Mammary epithelial cell (primary cell): ENCODE results near the gene LCMT2.

Source experiments
- CTCF ChIP-seq, 2 donors: IDR thresholded peaks in 1 of 2; conservative IDR thresholded peaks in 1 of 2; 2 replicates each; pipeline ENCODE4 v1.5.1; 2011 to 2012; ENCODE audit warnings: inconsistent platforms in 2 of 2, low read length in 2 of 2, mild to moderate bottlenecking in 2 of 2, control low read depth in 1 of 2, low read depth in 1 of 2; ENCODE audit not compliant: insufficient read depth in 1 of 2; ENCODE audit errors: extremely low read depth in 1 of 2
- EZH2 ChIP-seq: IDR thresholded peaks from 2 replicates; pipeline ENCODE4 v1.6.1; 2012; ENCODE audit warnings: low read length, inconsistent platforms, borderline replicate concordance

GRCh38 chr15:43316971-43317346 lies 13.4 kb downstream of the LCMT2 start:
- TF ChIP-seq CTCF (conservative IDR thresholded peaks at IDR 0.05 in 1 of 2, IDR thresholded peaks at IDR 0.05 in 1 of 2; ENCODE audit: extremely low read depth in 1 of 2, insufficient read depth in 1 of 2, low read depth in 1 of 2, low read length in 2 of 2) (no peak), EZH2 (no peak)
